ENCODE measurements around the gene SLC4A1AP.
"Not testable (repeated sequence)": the region's sequence is repeated elsewhere in the genome, so short reads cannot be mapped to it uniquely, and the experiment has no call there.

Gene SLC4A1AP

DNA sequence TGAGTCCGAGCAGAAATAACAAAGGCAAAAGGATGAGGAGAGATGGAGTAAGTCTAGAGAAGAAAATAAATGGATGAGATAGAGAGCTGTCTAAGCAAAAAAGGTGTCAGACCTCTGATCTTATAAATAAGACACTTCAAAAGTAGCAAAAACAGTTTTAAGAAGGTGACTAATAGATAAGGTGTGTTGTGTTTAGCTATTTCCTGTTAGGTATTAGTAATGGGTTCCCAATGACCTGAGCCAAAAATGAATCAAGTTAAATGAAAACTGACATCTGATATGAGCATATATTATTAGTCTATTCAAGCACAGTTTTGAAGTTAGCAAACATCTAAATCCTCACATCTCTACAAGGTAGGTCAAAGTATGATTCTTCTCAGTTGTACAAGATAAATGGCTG lies 10.9 kb upstream of the SLC4A1AP start:
- DNase-seq (ENCODE audit: low read depth), result no peak

DNA sequence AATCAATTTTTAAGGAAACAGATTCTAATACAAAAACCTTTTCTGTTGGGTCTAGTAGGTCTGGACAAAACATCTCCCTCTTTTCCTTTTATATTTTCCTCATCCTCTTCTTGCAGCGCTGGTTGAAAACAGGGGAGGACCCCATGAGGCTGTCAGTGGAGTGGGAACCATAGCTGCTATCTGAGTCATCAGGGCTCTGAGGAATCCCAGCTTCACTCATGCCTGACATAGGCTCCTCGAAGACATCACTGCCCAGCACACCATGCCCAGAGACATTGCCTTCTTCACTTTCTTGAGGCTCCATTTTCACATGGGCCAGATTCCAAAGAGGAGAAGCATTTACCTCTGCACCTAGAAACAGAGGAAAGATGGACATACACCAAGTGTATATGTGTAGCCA lies 10.3 kb upstream of the SLC4A1AP start:
- DNase-seq (ENCODE audit: low read depth), result no peak

DNA sequence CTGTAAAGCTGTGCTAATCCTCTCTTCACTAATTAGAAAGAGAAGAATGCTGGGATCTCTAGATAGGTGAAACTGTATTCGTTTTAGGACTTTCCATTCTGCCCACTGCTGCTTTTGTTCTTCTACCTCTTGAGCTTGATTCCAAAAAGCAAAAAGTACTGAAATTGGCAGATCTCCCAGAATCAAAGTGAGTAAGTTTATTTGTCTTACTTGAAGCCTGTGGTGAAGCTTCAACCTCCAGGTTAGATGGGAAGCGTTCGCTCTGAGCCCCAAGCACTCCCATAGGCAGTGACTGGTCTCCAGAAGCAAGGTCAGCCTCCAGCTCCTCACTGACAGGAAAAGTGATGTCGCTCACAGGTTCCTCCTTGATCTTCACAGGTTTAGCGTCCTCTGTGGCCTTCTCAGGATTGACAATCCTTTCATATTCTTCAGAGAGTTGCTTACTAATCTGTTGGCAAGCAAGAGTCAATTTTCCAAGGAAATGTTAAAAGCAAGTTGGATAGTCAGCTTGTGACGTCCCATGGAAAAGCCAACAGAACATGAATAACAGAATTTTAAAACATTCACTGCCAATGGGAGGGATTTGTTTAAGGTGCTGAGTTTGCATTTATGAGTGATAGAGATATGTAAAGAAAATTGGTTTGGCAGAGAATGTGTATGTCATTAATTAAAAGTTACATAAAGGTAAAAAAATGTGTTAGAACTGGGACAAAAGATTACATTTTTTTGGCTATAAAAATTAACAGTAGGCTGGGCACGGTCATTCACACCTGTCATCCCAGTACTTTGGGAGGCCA lies 8.3 kb upstream of the SLC4A1AP start:
- peak; percentile 67 for DNase-seq (ENCODE audit: low read depth)

DNA sequence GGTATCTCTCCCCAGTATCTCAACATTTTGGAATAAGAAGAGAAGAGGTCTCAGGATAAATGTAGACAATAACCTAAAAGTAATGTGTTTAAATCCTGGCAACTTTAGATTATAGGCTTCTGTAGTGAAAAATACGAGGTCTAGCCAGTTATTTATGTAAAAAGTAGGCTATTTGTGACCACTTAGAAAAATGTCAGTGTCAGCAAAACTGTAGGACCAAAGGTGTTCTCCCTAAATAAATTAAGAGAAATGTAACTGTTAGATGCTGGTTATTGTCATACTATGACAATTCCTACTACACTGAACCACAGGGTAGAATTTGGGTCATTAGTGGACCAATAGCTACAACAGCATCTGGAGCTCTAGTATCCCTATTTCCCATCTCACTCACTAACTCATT lies 2.3 kb upstream of the SLC4A1AP start:
- DNase-seq (ENCODE audit: low read depth), result no peak

DNA sequence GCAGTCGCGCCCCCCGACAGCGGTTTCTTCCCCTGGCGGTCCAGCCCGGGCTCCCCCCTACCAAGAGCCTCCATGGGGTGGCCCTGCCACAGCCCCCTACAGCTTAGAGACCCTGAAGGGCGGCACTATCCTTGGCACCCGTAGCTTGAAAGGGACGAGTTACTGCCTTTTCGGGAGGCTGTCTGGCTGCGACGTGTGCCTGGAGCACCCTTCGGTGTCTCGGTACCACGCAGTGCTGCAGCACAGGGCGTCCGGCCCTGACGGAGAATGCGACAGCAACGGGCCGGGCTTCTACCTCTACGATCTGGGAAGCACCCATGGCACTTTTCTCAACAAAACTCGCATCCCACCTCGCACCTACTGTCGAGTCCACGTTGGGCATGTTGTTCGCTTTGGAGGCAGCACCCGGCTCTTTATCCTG lies 475 bp downstream of the SLC4A1AP start:
- no peak for DNase-seq (ENCODE audit: low read depth)

DNA sequence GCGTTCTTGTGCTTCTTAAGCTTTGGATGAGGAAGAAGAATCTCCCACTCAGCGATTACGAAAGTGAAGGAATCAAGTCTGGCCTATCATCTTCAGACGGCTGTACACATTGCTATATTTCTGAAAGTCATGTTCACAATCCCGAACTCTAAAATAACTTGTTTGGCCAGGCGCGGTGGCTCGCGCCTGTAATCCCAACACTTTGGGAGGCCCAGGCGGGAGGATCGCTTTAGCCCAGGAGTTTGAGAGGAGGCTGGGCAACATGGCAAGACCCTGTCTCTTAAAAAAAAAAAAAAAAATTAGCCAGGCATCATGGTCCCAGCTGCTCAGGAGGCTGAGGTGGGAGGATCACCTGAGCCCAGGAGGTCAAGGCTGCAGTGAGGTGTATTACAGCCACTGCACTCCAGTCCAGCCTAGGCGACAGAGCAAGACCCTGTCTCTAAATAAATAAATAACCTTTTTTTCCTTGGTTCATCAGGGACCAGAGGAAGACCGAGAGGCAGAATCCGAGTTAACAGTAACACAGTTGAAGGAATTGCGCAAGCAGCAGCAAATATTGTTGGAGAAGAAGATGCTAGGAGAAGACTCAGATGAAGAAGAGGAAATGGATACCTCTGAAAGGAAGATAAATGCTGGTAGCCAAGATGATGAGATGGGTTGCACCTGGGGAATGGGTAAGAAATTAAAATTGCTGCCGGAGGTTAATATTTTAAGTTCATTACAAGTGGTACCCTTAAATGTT lies 1.1 kb downstream of the SLC4A1AP start:
- DNase-seq (ENCODE audit: low read depth), result no peak

DNA sequence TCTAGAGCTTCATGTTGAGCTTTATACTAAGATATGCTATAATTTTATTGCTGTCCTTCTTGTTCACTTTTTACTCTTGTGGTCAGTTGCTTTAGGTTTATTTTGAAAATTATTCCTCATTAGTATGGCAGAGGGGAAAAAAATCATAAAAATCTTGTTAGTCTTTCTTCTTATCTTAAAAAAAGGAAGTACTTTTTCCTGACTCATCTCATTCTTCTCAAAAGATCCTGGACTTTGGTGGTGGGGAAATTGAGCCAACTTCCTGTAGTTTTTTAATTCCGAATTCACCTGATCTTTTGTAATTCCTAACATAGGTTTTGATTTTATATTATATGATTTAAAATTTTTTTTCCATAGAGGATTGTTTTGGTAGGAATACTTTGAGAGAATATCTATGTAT lies 3.8 kb downstream of the SLC4A1AP start:
- DNase-seq (ENCODE audit: low read depth), result no peak

DNA sequence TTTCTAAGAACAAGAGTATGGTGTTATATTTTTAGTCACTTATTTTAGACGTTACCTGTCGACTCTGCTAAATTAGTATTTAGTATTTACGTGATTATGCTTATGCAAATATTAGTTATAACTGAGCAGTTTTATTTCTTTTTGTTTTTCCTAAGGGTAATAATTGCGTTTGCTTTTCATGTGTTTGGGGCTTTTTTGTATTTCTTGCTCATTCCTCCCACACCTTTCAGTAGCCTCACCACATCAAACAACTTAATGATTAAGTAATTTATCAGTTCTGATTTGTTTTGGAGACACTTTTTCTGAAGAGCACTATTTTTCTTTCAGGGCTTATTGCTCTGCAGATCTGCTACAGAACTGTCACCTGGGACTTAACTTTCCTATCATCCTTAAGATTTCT lies 7.5 kb downstream of the SLC4A1AP start:
- DNase-seq (ENCODE audit: low read depth), result no peak

DNA sequence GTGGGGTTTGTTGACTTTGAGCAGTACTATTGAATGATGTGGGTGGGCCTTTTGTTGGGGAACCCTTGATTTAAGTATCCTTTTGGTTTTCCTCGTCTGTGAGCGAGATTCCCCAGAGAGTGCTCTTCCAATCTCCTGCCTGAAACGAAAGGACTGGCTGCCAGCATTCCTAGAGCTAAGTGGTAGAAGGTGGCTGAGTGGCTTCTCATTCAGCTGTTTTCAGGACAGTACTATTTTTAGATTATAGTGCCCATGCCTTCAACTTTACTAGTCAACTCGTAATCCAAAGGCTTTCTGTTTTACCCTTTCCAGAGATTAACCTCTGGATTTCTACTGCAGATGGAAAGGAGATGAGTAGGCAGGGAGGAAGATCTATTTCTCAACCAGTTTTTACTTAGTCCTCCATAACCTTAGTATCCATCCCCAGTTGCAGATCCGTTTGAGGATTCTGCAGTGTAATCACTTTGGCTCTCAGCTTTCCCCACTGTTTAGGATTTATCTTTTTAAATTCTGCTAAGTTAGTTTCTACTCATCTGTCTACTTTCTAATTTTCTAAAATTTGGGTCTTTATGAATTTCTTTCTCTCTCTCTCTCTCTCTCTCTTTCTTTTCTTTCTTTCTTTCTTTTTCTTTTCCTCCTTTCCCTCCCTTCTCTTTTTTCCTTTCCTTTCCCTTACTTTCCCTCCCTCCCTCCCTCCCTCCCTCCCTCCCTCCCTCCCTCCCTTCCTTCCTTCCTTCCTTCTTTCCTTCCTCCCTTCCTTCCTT lies 9.2 kb downstream of the SLC4A1AP start:
- no peak for DNase-seq (ENCODE audit: low read depth)

DNA sequence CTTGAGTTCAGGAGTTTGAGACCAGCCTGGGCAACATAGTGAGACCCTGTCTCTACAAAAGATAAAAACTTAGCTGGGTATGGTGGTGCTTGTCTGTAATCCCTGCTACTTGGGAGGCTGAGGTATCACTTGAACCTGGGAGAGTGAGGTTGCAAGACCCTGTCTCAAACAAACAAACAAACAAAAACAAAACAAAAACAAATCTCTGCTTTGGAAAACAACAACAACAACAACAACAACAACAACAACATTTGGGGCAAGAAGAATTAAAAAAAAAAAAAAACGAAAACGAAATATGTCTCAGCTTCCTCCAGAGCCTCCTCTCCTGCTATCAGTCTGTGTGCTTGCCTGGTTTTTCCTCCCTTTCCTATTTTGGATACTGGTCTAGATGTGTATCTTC lies 16.9 kb downstream of the SLC4A1AP start:
- DNase-seq (ENCODE audit: low read depth), result no peak

DNA sequence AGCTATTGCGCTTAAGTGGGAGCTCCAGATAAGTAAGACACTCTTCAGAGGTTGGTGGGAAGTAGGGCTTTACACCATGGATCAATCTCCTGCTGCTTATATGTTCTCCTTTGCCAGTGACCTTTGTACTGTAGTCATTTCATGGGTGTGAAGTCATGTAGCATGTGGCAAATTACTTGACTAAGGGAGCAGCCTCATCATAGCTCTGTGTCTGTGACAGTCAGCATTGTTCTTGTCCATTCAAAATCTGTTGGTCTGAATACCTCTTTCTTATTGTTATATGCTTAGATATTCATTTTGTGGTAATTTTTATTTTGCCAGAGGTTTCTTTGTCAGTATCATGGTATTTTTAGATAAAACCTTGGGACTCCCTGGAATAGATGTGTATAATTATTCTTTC lies 18.2 kb downstream of the SLC4A1AP start:
- no peak for DNase-seq (ENCODE audit: low read depth)

DNA sequence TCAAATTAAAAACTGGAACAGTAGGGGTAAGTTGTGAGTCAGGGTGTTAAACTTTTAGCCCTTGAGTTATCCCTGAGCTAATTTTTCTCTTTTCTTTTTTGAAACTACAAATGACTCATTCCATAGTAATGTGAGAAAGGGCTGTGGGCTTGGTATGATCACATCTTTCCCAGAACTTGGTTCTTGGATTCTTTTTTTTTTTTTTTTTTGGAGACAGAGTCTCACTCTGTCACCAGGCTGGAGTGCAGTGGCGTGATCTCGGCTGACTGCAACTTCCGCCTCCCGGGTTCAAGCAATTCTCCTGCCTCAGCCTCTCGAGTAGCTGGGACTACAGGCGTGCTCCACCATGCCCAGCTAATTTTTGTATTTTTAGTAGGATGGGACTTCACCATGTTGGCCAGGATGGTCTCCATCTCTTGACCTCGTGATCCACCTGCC lies 18.7 kb downstream of the SLC4A1AP start:
- DNase-seq (ENCODE audit: low read depth), result peak; percentile 86

DNA sequence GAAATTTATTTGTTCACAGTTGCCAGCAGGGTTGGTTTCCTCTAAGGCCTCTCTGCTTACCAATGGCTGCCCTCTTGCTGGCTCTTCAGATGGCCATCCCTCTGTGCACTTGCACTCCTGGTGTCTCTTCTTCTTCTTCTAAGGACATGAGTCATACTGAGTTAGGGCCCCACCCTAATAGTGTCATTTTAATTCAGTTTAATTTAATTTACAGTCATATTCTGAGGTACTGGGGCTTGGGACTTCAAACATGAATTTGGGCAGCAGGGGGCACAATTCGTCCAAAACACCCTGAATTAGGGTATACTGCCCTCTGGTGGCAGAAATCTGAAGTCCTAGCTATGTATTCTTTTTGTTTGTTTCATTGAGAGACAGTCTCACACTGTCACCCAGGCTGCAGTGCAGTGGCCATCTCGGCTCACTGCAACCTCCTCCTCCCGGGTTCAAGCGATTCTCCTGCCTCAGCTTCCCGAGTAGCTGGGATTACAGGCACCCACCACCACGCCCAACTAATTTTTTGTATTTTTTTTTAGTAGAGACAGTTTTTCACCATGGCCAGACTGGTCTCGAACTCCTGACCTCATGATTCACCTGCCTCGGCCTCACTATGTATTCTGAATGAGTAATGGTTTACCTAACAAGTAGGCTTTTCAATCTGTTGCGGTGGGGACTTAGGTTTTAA lies 19.8 kb downstream of the SLC4A1AP start:
- DNase-seq (ENCODE audit: low read depth), result peak; percentile 70

DNA sequence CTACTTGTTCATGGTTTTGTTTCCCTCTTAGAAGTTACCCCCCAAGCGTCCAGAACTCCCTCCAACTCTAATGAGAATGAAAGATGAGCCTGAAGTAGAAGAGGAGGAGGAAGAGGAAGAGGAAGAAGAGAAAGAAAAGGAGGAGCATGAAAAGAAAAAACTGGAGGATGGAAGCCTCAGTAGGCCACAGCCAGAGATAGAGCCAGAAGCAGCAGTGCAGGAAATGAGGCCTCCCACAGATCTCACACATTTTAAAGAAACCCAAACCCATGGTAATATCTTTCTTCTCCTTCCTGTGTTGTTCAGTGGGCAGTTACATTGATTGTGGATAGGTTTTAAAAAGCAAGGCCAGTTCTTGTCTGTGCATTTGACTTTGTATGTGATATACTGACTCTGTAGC lies 21.3 kb downstream of the SLC4A1AP start:
- not testable (repeated sequence) for DNase-seq (ENCODE audit: low read depth)

DNA sequence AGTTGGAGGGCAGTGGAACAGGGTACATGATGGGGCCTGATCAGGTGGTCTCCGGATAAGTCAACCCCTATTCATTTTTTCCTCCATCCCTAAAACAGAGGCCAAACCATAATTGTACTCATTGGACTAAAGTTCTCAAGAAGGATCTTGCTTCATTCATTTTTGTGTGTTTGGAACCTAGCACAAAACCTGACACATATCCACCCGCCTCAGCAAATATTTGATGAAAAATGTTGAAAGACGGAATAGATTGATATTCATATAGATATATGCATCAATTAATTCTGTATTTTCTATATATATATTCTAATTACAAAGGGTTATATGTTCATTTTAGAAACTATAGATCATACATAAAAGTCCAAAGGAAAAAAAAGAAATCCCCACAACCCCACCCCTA lies 21.9 kb downstream of the SLC4A1AP start:
- no peak for DNase-seq (ENCODE audit: low read depth)

DNA sequence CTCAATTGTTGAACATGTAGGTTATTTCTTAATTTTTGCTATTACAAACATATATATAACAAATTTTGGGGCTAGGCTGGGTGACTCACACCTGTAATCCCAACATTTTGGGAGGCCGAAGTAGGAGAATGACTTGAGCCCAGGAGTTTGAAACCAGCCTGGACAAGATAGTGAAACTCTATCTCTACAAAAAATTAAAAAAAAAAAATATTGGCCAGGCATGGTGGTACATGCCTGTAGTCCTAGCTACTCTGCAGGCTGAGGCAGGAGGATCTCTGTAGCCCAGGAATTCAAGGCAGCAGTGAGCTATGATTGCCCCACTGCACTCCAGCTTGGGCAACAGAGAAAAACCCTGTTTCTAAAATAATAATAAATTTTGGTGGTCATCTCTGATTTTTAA lies 23.5 kb downstream of the SLC4A1AP start:
- DNase-seq (ENCODE audit: low read depth), result no peak

DNA sequence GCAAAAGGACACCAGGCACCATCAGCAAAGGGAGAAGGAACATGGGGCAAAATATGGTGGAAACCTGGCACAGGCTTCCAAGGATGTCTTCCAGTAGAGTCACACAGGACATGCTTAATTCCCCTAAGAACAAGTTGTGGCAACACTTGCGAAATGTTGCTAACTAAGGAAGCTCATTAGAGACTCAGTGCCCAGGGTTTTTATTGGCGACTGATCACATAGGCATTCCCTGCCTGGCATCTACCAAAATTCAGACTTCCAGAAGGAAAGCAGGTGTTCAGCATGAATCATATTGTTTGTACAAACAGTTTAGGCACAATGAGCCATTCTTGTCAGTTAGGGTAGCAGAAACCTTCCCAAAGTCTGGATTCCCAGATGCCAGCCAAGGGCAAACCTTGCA lies 25.7 kb downstream of the SLC4A1AP start:
- DNase-seq (ENCODE audit: low read depth), result no peak

DNA sequence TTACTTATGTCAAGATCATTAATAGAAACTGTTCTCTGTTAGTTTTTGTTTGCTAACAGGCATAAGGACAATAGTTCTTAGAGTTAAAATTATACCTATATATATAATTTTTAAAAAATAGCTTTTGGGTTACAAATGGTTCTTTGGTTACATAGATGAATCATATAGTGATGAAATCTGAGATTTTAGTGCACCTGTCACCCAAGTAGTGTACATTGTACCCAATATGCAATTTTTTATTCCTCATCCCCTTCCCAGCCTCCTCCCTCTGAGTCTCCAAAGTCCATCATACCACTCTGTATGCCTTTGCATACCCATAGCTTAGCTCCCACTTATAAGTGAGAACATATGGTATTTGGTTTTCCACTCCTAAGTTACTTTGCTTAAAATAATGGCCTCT lies 26.4 kb downstream of the SLC4A1AP start:
- no peak for DNase-seq (ENCODE audit: low read depth)

DNA sequence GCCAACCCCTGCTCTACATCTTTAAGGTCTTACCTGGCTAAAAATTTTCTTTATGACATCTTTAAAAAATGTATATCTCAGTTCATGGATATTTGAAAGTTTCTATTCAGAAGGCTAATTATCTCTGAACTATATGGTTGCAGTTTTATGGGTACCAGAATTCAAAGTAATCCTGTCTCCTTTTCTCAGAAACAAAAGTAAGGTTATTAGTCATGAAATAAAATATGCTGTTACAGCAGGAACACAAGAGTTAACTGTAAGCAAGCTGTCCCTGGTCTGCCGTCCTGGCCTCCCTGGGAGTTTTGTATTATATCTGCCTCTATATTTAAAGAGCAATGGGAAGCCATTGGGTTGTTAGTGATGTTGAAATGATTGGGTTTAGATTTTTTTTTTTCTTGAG lies 34.0 kb downstream of the SLC4A1AP start:
- no peak for DNase-seq (ENCODE audit: low read depth)

DNA sequence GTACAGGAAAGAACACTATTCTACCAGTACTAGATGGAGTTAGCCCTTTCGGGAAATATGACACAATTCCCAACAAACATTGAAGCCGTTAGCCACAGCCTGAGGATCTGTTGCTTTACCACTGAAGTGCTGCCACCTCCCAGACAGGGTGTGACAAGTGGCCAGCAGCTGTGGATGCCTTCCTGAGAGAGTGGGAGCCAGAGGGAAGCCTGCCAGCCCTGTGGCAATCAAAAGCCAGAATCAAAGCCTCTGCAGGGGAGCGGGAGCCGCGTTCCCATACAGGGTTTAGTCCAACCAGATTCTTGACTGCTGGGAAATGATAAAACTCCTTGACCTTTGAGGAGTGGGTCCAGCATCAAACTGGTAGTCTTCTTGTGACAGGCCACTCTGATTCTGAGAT lies 38.0 kb downstream of the SLC4A1AP start:
- no peak for DNase-seq (ENCODE audit: low read depth)

DNA sequence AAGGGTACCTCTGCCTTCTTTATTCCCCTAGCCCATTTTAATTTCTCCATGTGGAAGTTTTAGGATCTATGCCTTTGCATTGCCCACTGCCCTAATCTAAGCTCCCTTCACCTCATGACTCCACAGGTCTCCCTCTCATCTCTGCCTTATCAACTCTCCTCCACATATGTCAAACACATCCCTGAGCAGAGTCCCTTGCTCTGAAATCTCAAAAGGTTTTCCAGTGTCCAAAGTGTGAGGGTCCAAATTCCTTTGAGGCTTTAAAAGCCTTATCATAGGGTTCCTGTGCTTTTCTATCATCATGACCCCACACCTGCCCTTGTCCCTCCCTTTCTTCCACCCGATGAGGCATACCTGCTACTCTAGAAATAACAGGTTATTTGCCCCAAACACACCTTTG lies 38.6 kb downstream of the SLC4A1AP start:
- no peak for DNase-seq (ENCODE audit: low read depth)

DNA sequence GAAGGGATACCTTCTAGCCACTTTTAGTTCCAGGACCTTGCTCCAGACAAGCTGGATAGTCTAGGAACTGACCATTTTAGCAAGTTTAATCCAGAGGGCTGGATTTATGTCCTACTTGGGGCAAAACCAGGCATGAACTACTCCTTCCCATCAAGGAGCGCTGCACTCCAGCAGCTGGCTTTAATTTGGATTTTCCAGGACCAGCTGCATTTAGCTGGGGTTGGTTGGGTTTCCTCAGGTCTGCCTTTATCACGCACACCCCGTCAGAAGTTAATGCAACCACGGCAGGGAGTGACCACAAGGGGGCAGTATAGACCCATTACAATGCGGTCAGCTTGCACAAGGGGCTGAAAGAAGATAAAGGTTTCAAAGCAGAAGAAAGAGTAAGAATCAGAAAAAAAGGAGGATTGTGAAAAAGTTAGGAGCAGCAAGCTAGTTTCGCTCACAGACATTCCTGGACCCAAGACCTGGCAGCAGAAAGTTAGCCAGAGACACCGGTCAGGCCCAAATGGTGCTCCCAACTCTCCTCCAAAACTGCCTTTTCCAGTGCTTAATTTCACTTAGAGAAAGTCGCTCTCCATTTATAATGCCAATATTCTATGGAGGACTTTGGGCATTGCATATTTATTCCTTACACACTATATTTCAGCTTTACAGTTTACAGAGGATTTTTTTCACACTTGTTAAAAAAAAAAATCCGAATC lies 40.1 kb downstream of the SLC4A1AP start:
- DNase-seq (ENCODE audit: low read depth), result no peak

Data from non-pigmented ciliary epithelial cell (primary cell).